K562 (cell line): ENCODE results near the gene NACC1. TPM values are rescaled to one million over a fixed set of nuclear protein-coding genes. Genes with fewer than 3 reads are reported as not detected.
A peak's percentile ranks its signal among the peaks of the same experiment; 100 is the strongest.

Experiments
- ASH1L ChIP-seq: fragments of 450-650 bp; IDR thresholded peaks from 2 replicates; pipeline ENCODE4 v1.6.1; 2018; ENCODE audit warnings: borderline replicate concordance, mild to moderate bottlenecking, low read depth; ENCODE audit not compliant: partially characterized antibody
- BRCA1 ChIP-seq, 2 experiments: fragments of 450-650 bp in 1 of 2; sonication (generic) in 1 of 2; formaldehyde crosslinking in 1 of 2; IDR thresholded peaks; 2 replicates each; pipeline versions ENCODE4 v1.5.0 to v1.6.1; 2017 to 2020; ENCODE audit warnings: mild to moderate bottlenecking in 1 of 2, missing genetic modification reagents in 1 of 2
- CBX2 ChIP-seq: fragments of 200-600 bp; sonication (generic); IDR thresholded peaks from one replicate; pipeline ENCODE4 v1.6.1; 2012; ENCODE audit warnings: mild to moderate bottlenecking, low read length, inconsistent platforms; ENCODE audit not compliant: insufficient read depth, poor library complexity, severe bottlenecking
- FOXM1 ChIP-seq, 2 experiments: fragments of 450-650 bp in 1 of 2; sonication (generic) in 1 of 2; formaldehyde crosslinking in 1 of 2; IDR thresholded peaks; 2 replicates each; pipeline versions ENCODE4 v1.6.1 to v1.9.0; 2017 to 2022; ENCODE audit warnings: low read depth in 2 of 2, mild to moderate bottlenecking in 2 of 2, missing genetic modification reagents in 1 of 2, moderate library complexity in 1 of 2
- HNRNPL ChIP-seq: fragments of 200-400 bp; formaldehyde crosslinking; IDR thresholded peaks from 2 replicates; pipeline ENCODE4 v1.6.1; 2017; ENCODE audit warnings: low read depth, mild to moderate bottlenecking, low read length
- KAT2B ChIP-seq: IDR thresholded peaks from one replicate; pipeline ENCODE4 v1.6.1; 2012; ENCODE audit warnings: low read depth, mild to moderate bottlenecking, control low read depth, inconsistent platforms, low read length, moderate library complexity
- KAT8 ChIP-seq: fragments of 450-650 bp; IDR thresholded peaks from 2 replicates; pipeline ENCODE4 v1.6.1; 2016; ENCODE audit warnings: low read depth, mild to moderate bottlenecking
- LARP7 ChIP-seq: fragments of 450-650 bp; IDR thresholded peaks from 2 replicates; pipeline ENCODE4 v1.6.1; 2016
- MXI1 ChIP-seq: IDR thresholded peaks from 2 replicates; pipeline ENCODE4 v1.6.1; 2011; ENCODE audit warnings: low read depth, mild to moderate bottlenecking, improper control_type of control experiment, low read length
- NR0B1 ChIP-seq: fragments of 450-650 bp; IDR thresholded peaks from one replicate; pipeline ENCODE4 v1.6.1; 2018; ENCODE audit warnings: mild to moderate bottlenecking, moderate library complexity; ENCODE audit not compliant: partially characterized antibody
- RBM15 ChIP-seq: fragments of 200-400 bp; formaldehyde crosslinking; IDR thresholded peaks from 2 replicates; pipeline ENCODE4 v1.6.1; 2018; ENCODE audit warnings: mild to moderate bottlenecking, low read length, moderate library complexity; ENCODE audit not compliant: insufficient read depth
- RBM34 ChIP-seq: fragments of 200-400 bp; formaldehyde crosslinking; IDR thresholded peaks from 2 replicates; pipeline ENCODE4 v1.6.1; 2018; ENCODE audit warnings: low read length, borderline replicate concordance; ENCODE audit not compliant: insufficient read depth
- RBM39 ChIP-seq: fragments of 200-400 bp; formaldehyde crosslinking; optimal IDR thresholded peaks from 2 replicates; pipeline ENCODE3; 2018; ENCODE audit warnings: low read depth, low read length
- RFX1 ChIP-seq: fragments of 450-650 bp; IDR thresholded peaks from 2 replicates; pipeline ENCODE4 v1.6.1; 2016; ENCODE audit warnings: mild to moderate bottlenecking, moderate library complexity
- SRSF3 ChIP-seq: fragments of 200-400 bp; formaldehyde crosslinking; IDR thresholded peaks from 2 replicates; pipeline ENCODE4 v1.6.1; 2016; ENCODE audit warnings: mild to moderate bottlenecking, low read length, moderate library complexity; ENCODE audit not compliant: insufficient read depth
- ZBTB49 ChIP-seq: sonication (generic); formaldehyde crosslinking; IDR thresholded peaks from 2 replicates; pipeline ENCODE4 v1.8.0; 2022; ENCODE audit warnings: missing genetic modification reagents, mild to moderate bottlenecking, borderline replicate concordance
- ZC3H4 ChIP-seq: sonication (generic); formaldehyde crosslinking; IDR thresholded peaks from 2 replicates; pipeline ENCODE4 v1.9.0; 2021; ENCODE audit warnings: missing genetic modification reagents, borderline replicate concordance
- ZNF274 ChIP-seq: IDR thresholded peaks from 2 replicates; pipeline ENCODE4 v1.6.1; 2011; ENCODE audit warnings: low read depth, mild to moderate bottlenecking, low read length, moderate library complexity, borderline replicate concordance
- ZNF644 ChIP-seq: fragments of 200-800 bp; sonication (Bioruptor generic); IDR thresholded peaks from 2 replicates; pipeline ENCODE4 v1.6.1; 2016; ENCODE audit warnings: low read depth, missing genetic modification characterization, missing compliant biosample characterization
- polyA plus RNA-seq, 8 experiments: library from polyadenylated mRNA; depleted of rRNA in 4 of 8; stranded (reverse) in 5 of 8; unstranded in 3 of 8; fragments of >200 nt; fragmentation: Nextera tagmentation in 2 of 8; fragmentation: Illumina TruSeq in 1 of 8; extraction: Ambion mirVana in 2 of 8; extraction: Trizol in 1 of 8; gene quantifications; 2 replicates each; pipeline versions ENCODE4 v1.2.1 to v1.2.3, GENCODE V29; 2011 to 2014; ENCODE audit warnings: inconsistent platforms in 1 of 8, missing spikeins in 1 of 8
- total RNA-seq, 7 experiments: library from RNA; depleted of rRNA in 6 of 7; stranded (reverse); fragments of >200 nt in 6 of 7; fragmentation: Illumina TruSeq in 2 of 7; extraction: Trizol in 2 of 7; gene quantifications; 2 replicates each; pipeline versions ENCODE4 v1.2.1 to v1.2.3, GENCODE V29; 2011 to 2021; ENCODE audit warnings: low replicate concordance in 1 of 7
- TF ChIP-seq, protein P1 (sequence below): fragments of 450-650 bp; formaldehyde crosslinking; IDR thresholded peaks from 2 replicates; pipeline ENCODE4 v1.4.0; 2020; ENCODE audit warnings: mild to moderate bottlenecking, moderate library complexity
- TF ChIP-seq, protein P2 (sequence below): fragments of 250-450 bp; sonication (Bioruptor Pico); IDR thresholded peaks from 2 replicates; pipeline ENCODE4 v1.8.0; 2021; ENCODE audit warnings: moderate library complexity, mild to moderate bottlenecking, inconsistent platforms

The NACC1 gene
- total and polyA plus RNA-seq, 9 of the 15 experiments (the other 6 are each of a cell fraction or from before 2014, with no cell fraction given): 0.04 to 96.6 (median 25.8) TPM

DNA sequence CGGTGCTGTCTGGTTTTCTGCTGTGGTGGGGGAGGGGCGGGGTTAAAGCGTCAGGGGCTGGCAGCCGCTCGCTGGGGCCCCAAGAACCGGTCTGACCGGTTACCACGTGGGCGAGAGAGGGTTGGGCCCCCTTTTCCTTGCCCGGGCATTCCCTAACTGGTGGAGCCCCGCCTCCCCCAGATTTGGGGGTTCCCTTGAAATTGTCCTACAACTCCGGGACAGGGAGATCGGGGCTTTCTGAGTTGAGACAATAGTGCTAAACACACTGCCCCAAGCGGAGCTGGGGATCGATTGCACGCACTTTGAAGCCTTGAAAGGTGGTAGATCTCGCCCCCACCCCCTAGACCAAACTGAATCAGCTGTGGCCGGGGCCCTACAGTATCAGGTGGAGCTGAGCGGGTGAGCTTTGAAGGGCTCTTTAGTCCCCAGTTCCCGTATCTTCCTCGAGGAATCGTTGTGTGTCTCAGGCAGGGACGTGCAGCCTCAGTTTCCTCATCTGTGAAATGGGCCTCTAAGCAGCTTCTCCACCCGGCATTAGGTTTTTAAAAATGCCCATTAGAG is 36.9 kb downstream of the NACC1 start (continued):
- TF ChIP-seq ZBTB49 (no peak), ASH1L (no peak), HNRNPL (peak; percentile 60; the same call in 1 of the 2 replicates), BRCA1 (IDR thresholded peaks at IDR 0.05) (no peak), BRCA1 (CRISPR knock-in tag; IDR thresholded peaks at IDR 0.05) (no peak), ZNF274 (no peak), RBM39 (no peak), NR0B1 (no peak), KAT8 (no peak), FOXM1 (IDR thresholded peaks at IDR 0.05; ENCODE audit: low read depth) (peak; percentile 74), FOXM1 (CRISPR knock-in tag; IDR thresholded peaks at IDR 0.05; ENCODE audit: low read depth) (no peak), LARP7 (no peak), MXI1 (peak; percentile 57), CBX2 (no peak), RFX1 (no peak), RBM34 (no peak), RBM15 (no peak), KAT2B (no peak), SRSF3 (no peak), ZNF644 (tag) (no peak), ZC3H4 (peak; percentile 90)
- TF ChIP-seq, protein P1, sequence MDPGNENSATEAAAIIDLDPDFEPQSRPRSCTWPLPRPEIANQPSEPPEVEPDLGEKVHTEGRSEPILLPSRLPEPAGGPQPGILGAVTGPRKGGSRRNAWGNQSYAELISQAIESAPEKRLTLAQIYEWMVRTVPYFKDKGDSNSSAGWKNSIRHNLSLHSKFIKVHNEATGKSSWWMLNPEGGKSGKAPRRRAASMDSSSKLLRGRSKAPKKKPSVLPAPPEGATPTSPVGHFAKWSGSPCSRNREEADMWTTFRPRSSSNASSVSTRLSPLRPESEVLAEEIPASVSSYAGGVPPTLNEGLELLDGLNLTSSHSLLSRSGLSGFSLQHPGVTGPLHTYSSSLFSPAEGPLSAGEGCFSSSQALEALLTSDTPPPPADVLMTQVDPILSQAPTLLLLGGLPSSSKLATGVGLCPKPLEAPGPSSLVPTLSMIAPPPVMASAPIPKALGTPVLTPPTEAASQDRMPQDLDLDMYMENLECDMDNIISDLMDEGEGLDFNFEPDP (CRISPR knock-in tag): no peak
- TF ChIP-seq, protein P2, sequence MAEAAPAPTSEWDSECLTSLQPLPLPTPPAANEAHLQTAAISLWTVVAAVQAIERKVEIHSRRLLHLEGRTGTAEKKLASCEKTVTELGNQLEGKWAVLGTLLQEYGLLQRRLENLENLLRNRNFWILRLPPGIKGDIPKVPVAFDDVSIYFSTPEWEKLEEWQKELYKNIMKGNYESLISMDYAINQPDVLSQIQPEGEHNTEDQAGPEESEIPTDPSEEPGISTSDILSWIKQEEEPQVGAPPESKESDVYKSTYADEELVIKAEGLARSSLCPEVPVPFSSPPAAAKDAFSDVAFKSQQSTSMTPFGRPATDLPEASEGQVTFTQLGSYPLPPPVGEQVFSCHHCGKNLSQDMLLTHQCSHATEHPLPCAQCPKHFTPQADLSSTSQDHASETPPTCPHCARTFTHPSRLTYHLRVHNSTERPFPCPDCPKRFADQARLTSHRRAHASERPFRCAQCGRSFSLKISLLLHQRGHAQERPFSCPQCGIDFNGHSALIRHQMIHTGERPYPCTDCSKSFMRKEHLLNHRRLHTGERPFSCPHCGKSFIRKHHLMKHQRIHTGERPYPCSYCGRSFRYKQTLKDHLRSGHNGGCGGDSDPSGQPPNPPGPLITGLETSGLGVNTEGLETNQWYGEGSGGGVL (CRISPR knock-in tag): no peak
